Activated CD4-positive, alpha-beta T cell treated with anti-CD3 and anti-CD28 coated beads for 48 hours (primary cell): ENCODE data around the gene JAM2.
A peak's percentile ranks its signal among the peaks of the same experiment; 100 is the strongest.
"Not testable (repeated sequence)": the region's sequence is repeated elsewhere in the genome, so short reads cannot be mapped to it uniquely, and the experiment has no call there.

Experiments used
- DNase-seq: peaks from one replicate; pipeline ENCODE4 v3.0.0-alpha.2; 2020

JAM2 gene, protein sequence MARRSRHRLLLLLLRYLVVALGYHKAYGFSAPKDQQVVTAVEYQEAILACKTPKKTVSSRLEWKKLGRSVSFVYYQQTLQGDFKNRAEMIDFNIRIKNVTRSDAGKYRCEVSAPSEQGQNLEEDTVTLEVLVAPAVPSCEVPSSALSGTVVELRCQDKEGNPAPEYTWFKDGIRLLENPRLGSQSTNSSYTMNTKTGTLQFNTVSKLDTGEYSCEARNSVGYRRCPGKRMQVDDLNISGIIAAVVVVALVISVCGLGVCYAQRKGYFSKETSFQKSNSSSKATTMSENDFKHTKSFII

DNA sequence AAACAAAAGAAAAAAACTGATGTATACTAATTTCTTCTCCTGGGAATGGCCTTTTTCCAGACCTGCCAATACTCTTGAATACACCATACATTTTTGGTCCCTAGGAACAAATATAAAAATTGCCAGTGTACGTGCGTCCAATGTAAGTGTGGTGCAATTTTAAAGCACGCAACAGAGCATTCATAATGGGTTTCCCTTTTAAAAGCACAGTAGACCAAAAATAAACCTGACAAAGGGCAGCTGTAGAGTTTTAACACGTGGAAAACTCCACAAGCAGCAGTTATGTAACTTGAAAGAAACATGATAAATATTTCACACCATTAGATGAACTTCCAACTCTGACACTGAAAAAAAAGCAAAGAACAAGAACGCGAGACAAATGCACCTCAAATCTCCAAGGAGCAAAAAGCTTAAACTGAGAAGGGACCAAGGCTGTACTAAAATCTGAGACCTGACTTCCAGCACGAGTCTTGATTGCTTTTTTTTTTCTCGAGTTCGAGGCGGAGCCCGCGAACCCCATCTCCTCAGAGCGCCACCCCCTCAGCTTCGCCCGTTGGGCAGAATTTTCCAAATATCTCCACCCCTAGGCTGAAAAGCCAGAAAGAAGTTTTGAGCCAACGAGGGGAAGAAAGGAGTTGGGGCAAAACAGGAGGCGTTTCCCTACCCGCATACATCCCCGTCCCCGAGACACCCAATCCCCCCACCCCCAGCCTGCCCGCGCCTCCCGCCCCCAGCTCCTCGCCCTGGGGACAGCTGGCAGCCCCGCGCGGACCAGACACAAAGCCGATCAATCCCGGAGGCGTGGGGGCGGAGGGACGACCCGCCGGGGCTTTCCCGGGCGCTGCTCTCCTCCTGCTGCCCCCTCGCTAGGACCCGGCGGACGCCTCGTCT is at the start of gene JAM2:
JAM2 (plus strand) TSS at position 599 of the 891 bp plus-strand sequence. CDS start 564 bp downstream, outside the sequence.
- DNase-seq, result peak; percentile 49

DNA sequence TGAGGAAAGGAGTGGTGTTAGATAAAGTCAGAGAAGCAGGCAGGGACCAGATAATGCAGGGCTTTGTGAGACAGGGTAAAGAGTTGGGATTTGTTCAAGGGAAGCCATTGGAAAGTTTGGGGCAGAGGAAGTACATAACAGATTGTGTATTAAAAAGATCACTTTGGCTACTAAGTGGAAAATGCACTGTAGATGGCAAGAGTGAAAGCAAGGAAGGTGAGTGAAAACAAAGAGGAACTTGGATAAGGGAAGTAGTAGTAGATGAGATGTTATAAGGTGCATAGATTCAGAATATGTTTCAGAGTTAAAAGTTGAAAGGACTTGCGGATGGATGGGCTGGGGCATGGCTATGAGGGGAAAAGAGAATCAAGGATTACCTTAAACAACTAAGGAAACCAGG is 49.2 kb upstream of the JAM2 start:
- DNase-seq, result no peak

DNA sequence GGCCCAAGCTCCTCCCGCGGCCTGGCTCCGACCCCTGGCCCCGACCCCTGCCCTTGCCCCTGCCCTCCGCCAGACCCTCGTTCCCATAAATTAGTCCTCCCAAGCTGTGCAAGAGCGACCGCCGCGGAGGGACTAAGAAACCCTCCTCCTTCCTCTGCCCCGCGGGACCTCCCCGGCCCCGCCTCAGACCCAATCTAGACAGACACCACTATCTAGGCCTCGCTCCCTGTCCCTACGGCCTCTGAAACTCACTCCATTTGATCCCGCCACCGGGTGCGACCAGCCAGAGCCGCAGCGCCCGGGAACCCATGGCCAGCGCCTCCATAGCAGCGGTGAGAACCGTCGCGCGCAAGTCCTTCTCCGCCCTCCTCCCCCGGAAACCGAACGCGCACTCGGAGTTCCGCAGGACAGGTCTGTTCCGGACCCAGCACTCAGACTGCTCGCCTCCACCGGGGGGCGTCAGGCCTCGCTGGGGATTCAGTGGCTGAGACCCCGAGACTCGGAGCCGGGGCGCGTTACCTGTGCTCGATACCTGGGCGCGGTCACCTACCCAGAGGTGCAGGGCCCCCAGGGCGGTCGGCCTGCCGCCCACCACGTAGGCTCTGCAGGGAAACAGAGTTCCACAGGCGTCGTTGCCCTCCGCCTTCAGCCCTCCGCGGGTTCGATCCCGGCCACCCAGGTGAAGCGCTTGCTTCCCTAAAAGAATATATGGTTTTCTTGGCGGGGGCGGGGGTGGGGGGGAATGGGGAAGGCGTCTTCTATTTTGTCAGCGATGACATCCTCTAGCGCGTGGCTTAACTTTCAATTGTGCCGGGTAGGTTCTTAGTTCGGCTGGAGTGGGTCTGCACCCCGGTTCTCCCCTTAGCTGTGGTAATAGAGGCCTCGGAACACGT is 31.7 kb upstream of the JAM2 start, which contains the start of gene MRPL39:
MRPL39 (minus strand) TSS at position 331 of the 893 bp plus-strand sequence; CDS start at position 325, 6 bp downstream.
- DNase-seq, result peak; percentile 93

DNA sequence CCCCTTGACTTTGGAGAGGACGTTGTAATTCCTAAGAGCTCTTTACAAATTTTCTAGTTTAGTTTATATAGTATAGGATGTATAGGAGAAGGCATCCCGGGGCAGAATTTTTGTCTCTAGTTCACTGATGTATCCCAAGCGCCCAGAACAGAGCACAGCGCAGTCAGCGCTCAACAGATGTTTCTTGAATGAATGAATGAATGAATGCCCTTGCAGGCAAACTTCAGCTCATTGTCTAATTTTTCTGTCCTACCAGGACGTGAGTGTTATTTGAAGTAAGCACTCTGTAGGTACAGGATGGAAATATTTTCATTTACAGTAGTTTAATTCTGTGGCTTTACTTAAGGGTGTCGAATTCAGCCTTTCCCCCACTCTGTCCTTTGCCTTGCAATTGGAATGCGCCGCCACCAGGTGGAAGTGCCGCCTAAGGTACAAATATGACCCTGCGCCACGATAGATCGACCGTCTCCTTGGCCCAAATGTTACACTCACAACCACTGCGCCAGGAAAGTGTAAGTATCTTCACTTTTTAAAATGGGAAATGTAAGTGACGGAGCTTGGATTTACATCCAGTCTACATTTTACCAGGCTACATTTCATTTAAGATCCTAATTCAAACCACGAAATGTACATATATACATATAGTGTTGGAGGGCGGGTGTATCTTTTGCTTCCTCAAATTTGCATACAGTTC is 30.9 kb upstream of the JAM2 start:
- DNase-seq, result peak; percentile 84

DNA sequence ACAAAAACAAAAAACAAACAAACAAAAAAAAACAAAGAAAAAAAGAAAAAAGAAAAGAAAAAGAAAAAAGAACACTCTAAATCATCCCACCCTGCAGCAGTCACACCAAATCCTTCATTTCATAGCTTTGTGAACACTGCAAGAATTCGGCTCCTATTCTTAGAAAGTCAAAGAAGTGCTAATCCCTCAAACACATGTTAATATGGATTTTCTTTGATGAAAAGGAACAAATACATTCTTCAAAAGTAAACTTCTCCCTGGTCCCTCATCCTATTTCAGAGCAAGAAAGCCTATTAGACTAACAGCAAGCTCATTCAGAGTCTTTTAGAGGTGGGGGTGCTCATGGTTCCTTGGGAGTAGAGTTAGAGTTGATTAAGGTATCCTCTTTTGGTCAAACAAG is 24.6 kb upstream of the JAM2 start:
- DNase-seq, result no peak

DNA sequence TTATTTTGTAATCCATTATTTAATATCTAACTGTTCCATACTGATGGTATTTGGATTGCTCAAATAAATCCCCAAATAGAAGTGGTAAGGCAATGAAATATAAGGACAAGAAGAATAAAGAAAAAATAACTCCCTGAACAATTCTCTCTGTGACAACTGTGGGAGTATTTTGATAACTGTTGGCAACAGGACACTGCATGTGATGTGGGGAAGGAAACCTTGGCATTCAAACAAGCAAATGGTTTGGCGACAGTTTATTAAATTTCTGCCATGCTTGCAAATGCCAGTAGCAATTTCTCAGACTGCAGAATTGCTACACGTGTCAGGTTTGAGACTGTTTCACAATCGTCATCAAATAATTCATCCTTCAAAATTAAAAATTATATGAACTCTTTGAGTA is 23.2 kb upstream of the JAM2 start:
- no peak for DNase-seq

DNA sequence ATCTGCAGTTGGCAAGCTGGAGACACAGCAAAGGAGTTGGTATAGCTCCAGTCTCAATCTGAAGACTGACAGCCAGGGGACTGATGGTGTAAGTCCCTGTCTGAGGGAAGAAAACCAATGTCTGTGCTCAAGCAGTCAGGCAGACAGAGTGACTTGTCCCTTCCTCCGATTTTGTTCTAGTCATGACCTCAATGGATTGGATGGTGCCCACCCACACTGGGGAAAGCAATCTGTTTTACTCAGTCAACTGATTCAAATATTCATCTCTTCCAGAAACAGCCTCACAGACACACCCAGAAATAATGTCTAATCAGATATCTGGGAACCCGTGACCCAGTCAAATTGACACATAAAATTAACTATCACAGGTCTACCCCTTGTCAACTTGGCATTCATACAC is 19.9 kb upstream of the JAM2 start:
- DNase-seq, result no peak

DNA sequence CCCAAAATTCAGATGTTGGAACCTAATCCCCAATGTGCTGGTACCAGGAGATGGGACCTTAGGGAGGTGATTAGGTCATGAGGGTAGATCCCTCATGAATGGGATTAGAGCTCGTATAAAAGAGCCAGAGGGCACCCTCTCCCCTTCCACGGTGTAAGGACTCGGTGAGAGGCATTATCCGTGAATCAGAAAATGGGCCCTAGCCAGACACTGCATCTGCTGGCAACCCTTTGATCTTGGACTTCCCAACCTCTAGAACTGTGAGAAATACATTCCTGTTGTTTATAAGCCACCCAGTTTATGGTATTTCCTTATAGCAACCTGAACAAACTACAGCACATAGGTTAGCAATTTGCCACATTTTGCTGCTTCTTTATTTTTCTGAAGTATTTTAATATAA is 14.5 kb upstream of the JAM2 start:
- no peak for DNase-seq

DNA sequence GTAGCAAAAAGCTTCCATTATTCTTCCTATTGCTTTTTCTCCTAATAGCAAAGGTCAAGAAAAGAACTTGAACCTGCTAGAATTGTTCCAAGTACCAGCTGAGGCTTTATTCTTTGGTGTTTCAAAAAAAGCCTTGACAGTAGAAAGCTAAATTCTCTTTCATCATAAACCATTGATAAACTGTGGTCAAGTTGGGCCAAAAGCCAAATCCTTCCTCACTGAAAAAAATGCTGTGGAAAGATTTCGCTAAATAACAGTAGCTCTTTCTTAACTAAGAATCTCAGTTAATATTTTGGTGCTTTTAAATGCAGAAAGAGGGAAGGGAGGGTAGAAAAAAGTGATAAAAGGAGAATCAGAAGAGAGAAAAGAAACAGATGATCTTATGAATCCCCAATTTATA is 14.0 kb upstream of the JAM2 start:
- no peak for DNase-seq

DNA sequence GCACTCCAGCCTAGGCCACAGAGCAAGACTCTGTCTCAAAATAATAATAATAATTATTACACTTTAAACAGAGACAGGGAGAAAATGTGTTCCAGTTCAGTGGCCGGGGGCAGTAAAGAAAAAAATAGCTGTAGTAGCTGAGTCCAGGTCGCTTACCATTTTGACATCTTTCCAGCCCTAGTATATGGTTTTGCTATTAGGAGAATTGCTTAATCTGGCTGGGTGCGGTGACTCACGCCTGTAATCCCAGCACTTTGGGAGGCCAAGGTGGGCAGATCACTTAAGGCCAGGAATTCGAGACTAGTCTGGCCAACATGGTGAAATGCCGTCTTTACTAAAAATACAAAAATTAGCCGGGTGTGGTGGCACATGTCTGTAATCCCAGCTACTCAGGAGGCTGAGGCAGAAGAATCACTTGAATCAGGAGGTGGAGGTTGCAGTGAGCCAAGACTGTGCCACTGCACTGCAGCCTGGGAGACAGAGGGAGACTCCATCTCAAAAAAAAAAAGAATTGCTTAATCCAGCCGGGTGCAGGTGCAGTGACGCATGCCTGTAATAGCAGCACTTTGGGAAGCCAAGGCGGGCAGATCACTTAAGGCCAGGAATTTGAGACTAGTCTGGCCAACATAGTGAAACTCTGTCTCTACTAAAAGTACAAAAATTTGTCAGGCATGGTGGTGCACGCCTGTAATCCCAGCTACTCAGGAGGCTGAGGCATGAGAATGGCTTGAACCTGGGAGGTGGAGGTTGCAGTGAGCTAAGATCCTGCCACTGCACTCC is 13.1 kb upstream of the JAM2 start:
- DNase-seq, result not testable (repeated sequence)

DNA sequence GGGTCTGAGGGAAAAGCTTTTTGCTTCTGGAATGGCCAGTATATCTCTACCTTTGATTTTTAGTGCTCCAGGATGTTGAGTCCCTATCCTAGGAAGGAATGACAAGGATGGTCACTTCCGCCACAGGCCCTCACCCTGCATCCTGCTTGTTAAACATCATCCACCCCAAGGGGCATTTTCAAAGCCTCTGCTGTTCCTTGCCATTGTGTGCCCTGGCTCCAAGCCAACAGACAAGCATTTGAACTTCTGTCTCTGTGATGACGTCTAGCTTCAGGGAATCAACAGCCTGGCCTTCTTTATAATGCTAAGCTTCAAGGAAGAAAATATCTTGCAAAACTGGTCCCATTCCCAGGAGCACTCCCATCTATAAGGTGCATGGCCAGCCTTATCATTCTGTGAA is 12.3 kb upstream of the JAM2 start:
- DNase-seq, result no peak

DNA sequence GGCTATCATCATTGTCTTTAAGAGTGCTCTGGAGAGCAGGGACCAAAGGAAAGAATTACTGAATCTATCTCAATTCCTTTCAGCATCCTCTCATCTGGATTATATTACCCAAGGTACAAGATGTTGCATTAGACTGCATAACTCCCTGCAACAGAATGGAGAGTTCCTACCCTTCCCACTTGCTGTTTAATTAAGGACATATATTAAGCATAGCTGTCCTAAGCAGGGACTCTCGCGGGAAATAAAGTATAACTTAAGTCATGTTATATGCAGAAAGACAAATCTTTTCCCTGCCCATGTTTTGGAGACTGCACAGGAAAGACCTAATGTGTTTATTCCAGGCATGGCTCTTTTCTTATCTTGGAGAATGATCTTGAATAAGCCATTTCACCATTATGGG is 6.8 kb upstream of the JAM2 start:
- no peak for DNase-seq

DNA sequence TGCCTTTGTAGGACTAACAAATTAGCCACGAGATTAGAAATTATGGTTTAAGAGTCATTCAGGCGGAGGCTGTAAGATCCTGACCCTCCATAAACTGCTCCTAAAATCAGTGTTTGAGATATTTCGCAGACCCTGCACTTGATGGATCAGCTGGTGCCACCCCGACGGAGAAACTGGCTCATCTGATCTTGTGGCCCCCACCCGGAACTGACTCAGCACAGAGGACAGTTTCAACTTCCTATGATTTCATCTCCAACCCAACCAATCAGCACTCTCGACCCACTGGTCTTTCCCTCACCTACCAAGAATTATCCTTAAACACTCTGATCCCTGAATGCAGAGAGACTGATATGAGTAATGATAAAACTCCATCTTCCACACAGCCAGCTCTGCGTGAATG is 3.7 kb upstream of the JAM2 start:
- peak; percentile 22 for DNase-seq

DNA sequence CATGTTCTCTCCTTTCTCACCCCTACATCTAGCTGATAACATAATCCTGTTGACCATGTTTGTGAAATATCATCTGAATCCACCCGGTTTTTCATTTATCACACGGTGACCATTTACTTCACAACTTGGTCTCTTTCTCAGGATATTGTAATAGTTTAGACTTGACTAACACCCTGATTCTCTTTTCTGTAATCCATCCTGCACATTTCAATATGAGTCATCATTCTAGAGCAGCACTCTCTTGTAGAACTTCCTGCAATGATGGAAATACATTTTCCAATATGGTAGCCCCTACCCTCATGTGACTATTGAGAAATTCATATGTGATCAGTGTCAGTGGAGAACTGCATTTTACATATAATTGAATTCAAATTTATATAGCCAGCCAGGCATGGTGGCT is 2.3 kb upstream of the JAM2 start:
- no peak for DNase-seq

DNA sequence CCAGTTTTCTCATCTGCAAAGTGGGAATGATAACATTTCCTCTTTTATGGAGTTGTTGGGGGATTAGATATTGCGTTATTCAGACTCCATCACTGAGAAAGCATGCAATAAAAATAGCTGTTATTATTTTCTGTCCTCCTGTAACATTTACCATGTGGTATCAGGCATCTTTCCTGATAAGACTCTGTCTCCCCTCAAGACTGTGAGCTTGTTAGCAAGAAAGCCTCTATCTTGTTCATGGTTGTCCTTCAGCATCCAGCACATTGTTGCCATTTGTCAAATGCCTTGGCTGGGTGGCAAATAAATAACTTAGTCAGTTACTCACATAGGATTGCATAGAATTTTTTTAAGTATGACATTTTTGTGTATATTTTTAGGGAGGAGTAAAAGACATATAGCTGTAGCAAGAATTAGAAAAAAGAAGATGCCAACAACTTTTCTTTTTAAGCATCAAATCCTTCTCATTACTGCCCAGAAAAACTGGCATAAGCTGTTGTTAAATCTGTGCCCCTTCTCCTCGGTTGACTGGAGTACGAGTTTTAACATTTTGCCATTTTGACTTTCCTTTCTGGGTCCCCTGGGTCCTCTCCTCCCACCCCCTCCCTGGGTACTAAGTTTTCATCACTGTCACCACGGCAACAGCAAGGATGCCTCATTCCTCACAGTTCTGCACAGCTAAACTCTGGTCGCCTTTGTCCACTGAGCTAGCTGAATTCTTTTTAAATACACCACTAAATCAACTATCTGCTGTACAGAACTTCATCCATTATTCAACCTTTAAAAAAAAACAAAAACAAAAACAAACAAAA is 1.0 kb upstream of the JAM2 start:
- DNase-seq, result no peak

DNA sequence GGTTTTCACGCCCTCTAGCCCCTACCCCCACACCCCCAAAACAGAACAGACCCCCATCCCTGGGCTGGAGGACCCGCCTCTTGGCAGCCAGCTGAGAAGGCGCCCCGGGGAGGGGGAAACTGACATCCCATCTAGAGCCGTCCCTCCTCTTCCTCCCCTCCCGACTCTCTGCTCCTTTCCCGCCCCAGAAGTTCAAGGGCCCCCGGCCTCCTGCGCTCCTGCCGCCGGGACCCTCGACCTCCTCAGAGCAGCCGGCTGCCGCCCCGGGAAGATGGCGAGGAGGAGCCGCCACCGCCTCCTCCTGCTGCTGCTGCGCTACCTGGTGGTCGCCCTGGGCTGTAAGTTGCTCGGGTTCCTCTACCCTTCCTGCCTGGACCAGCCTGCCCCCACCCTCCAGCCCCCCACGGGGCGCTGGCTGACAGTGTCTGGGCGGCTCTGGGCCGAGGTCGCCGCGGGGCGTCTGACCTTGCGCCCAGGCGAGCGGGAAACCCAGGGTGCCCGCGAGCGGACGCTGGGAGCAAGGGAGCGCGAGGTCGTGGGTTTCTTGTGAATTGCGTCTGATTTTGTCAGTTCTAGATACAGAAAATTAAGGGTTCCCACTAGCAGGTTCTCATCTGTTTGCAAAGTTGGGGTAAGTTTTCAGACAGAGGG is 618 bp downstream of the JAM2 start:
- DNase-seq, result peak; percentile 42

DNA sequence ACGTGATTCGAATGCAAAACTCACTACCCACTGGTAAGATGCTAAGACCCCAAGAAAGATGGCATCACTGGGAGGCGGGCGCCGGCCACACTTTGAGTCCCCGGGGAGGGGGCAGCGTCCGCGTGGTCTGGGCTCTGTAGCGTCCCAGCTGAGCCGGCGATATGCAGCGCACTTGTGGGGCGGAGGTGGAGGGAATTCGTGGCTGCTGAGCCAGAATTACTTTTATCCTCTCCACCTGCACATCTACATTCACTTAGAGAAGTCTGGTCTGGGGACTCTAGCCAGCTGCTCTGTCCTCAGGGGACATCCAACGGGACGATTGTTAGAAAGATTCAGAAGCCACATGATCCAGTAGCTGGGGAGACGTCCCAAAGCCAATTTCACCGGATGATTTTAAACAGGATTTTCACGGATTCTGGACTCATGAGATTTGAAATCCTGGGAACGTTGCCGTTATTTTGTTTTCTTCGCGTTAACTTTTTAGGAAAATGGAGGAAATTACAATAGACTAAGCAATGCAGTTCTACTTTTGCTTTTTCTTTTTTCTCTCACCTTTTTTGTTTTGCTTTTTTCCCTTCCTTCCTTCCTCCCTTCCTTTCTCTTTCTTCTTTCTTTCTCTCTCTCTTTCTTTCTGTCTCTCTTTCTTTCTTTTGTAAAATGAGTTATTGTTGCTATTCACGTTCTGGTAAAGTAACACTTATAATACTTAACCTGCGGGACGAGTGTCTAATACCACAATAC is 1.3 kb downstream of the JAM2 start:
- DNase-seq, result peak; percentile 6

DNA sequence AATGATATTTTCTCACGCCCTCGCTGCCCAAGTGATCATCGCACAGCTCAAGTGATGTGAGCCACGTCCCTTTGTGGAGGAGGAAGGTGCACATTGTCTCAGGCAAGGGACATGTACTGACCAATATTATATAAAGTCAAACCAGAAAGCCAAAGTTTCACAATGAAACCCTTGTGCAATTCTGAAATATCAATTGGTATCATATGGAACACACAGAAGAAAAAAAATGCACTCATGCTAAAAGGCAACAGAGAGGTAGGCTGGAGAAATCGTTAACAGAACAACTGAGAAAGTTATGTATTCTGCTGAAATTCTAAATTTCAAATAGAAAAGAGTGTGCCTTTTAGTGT is 1.9 kb downstream of the JAM2 start:
- DNase-seq, result no peak

DNA sequence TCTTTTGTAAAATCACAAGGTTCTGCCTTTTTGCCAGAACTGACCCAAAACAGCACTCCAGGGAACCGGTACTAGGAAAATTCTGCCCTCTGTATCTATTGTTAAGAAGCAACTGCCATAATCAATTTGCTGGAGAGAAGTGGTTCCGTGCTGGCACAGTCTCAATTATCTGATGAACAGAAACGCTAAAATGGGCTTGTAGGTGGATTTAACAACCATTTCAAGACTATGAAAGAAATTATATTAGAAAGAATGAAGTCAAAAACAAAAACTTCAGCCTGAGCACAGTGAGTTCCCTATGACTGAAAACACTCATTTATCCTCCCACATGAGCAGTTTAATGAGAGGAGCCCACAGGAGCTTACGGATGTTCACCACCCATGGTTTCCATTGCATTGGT is 4.4 kb downstream of the JAM2 start:
- DNase-seq, result no peak

DNA sequence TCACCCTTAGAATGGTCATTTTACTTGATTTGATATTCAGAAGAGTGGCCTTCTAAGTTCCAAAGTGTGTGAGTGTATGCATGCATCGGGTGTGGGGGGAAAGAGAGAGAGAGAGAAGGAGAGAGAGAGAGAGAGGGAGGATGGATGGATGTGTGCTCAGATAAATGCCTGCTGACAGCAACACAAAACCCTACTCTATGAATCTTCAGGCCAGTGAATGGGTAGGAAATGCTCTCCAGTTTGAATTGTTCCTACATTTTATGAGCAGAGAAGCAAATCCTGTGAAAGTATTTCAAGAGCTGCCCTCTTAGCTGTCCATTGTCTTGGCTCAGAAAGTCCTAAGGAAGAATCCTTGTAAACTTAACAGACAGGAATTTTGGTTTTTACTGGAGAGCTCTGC is 7.4 kb downstream of the JAM2 start:
- DNase-seq, result no peak
